Neural progenitor cell (in vitro differentiated cells): ENCODE data around the gene FAM13C.

Source experiments
- EZH2 ChIP-seq: fragments of 200-600 bp; sonication (generic); IDR thresholded peaks from 2 replicates; pipeline ENCODE4 v1.6.1; 2017; ENCODE audit warnings: antibody characterized with exemption, mild to moderate bottlenecking, moderate library complexity
- EZH2phosphoT487 ChIP-seq: fragments of 200-600 bp; sonication (generic); IDR thresholded peaks from 2 replicates; pipeline ENCODE4 v1.6.1; 2017; ENCODE audit warnings: antibody characterized with exemption
- TF ChIP-seq, protein P1 (sequence below): fragments of 200-600 bp; sonication (generic); IDR thresholded peaks from 2 replicates; pipeline ENCODE4 v1.5.1; 2017; ENCODE audit warnings: antibody characterized with exemption, mild to moderate bottlenecking

DNA sequence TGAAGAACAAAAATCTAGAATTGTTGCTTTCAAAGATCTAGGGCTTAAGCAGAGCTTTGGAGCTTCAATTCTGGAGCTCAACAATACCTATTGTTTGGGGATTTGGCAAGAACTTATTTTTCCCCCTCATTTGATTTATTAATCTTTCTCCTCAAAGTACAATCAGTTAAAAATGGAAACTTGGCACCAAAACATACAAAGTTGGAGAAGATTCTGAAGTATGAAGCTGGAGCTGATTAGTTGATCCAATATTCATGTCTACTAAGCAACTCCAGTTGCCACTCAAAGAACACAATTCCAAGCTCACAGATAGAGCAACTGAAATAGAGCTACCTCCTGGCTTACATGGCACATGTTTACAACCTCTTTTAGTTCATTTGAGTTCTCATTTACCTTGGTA, 3.8 kb downstream of the FAM13C start:
- TF ChIP-seq, protein P1, sequence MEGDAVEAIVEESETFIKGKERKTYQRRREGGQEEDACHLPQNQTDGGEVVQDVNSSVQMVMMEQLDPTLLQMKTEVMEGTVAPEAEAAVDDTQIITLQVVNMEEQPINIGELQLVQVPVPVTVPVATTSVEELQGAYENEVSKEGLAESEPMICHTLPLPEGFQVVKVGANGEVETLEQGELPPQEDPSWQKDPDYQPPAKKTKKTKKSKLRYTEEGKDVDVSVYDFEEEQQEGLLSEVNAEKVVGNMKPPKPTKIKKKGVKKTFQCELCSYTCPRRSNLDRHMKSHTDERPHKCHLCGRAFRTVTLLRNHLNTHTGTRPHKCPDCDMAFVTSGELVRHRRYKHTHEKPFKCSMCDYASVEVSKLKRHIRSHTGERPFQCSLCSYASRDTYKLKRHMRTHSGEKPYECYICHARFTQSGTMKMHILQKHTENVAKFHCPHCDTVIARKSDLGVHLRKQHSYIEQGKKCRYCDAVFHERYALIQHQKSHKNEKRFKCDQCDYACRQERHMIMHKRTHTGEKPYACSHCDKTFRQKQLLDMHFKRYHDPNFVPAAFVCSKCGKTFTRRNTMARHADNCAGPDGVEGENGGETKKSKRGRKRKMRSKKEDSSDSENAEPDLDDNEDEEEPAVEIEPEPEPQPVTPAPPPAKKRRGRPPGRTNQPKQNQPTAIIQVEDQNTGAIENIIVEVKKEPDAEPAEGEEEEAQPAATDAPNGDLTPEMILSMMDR: no peak
- no peak for TF ChIP-seq EZH2
- no peak for TF ChIP-seq EZH2phosphoT487
